OCI-LY7 (cell line): Measurements from ENCODE around the gene CSHL1. TPM values are rescaled to one million over a fixed set of nuclear protein-coding genes. Genes with fewer than 3 reads are reported as not detected.
A peak's percentile ranks its signal among the peaks of the same experiment; 100 is the strongest.

Experiments
- BruUV-seq: library from RNA; stranded (reverse); fragments of 400-500 nt; replicated peaks from 2 replicates; lab custom pipeline; 2021; lab: Mats Ljungman, UMichigan
- CTCF ChIA-PET: fragments of 300-600 bp; sonication (Branson Sonifier 250); formaldehyde crosslinking; loops from one replicate; lab custom pipeline; 2022; ENCODE audit warnings: antibody characterized with exemption; ENCODE audit not compliant: unreplicated experiment; lab: Charles Lee
- POLR2A ChIA-PET: fragments of 300-600 bp; sonication (Branson Sonifier 250); formaldehyde crosslinking; loops from one replicate; lab custom pipeline; 2022; ENCODE audit warnings: antibody characterized with exemption; lab: Charles Lee
- DNase-seq: peaks from one replicate; pipeline ENCODE4 v3.0.0-alpha.2; 2015; ENCODE audit warnings: low spot score
- H2AFZ ChIP-seq: fragments of 200-600 bp; sonication (generic), shearing (Covaris generic); 2 replicates; pipeline ENCODE4 v1.6.1; 2014; ENCODE audit warnings: mild to moderate bottlenecking, antibody characterized with exemption, low read length, moderate library complexity
- H3K27ac ChIP-seq: fragments of 200-600 bp; sonication (generic); 2 replicates; pipeline ENCODE4 v1.5.1; 2014; ENCODE audit warnings: mixed run types, low read depth, mild to moderate bottlenecking, moderate library complexity, low read length, inconsistent platforms; ENCODE audit not compliant: poor library complexity, severe bottlenecking
- H3K36me3 ChIP-seq: fragments of 200-600 bp; sonication (generic); 2 replicates; pipeline ENCODE4 v1.6.1; 2014; ENCODE audit warnings: mild to moderate bottlenecking, antibody characterized with exemption, low read length, moderate library complexity, mixed read lengths; ENCODE audit not compliant: insufficient read depth
- H3K4me1 ChIP-seq: fragments of 200-600 bp; sonication (generic); 2 replicates; pipeline ENCODE4 v1.5.1; 2014; ENCODE audit warnings: mild to moderate bottlenecking, low read length; ENCODE audit not compliant: insufficient read depth, poor library complexity, severe bottlenecking
- H3K4me2 ChIP-seq: fragments of 200-600 bp; sonication (generic); 2 replicates; pipeline ENCODE4 v1.6.1; 2014; ENCODE audit warnings: mild to moderate bottlenecking, low read length
- H3K4me3 ChIP-seq: fragments of 200-600 bp; sonication (generic); 2 replicates; pipeline ENCODE4 v1.5.1; 2014; ENCODE audit warnings: mild to moderate bottlenecking, low read depth, low read length; ENCODE audit not compliant: poor library complexity, severe bottlenecking
- H3K79me2 ChIP-seq: fragments of 200-600 bp; sonication (generic); 2 replicates; pipeline ENCODE4 v1.6.1; 2016; ENCODE audit warnings: low read depth, mild to moderate bottlenecking, low read length, moderate library complexity, mixed read lengths; ENCODE audit not compliant: insufficient read depth
- H3K9me2 ChIP-seq: fragments of 200-600 bp; sonication (generic); 2 replicates; pipeline ENCODE4 v1.6.1; 2016; ENCODE audit warnings: mild to moderate bottlenecking, low read length, mixed read lengths; ENCODE audit not compliant: insufficient read depth
- H3K9me3 ChIP-seq: fragments of 200-600 bp; sonication (generic); 2 replicates; pipeline ENCODE4 v1.6.1; 2014; ENCODE audit warnings: mild to moderate bottlenecking, mixed run types, low read length, mixed read lengths
- H4K20me1 ChIP-seq: fragments of 200-600 bp; sonication (generic); 2 replicates; pipeline ENCODE4 v1.6.1; 2014; ENCODE audit warnings: mild to moderate bottlenecking, antibody characterized with exemption, low read length, moderate library complexity, mixed read lengths; ENCODE audit not compliant: insufficient read depth
- EZH2phosphoT487 ChIP-seq: fragments of 200-600 bp; sonication (generic); IDR thresholded peaks from 2 replicates; pipeline ENCODE4 v1.6.1; 2018; ENCODE audit warnings: low read depth, borderline replicate concordance, mild to moderate bottlenecking, mixed run types, antibody characterized with exemption, low read length, moderate library complexity, mixed read lengths
- intact Hi-C: fragments of 100-400 bp; cut with micrococcal nuclease; formaldehyde crosslinking; loops from one replicate; pipeline ENCODE4 v1.10.0; 2022; ENCODE audit not compliant: unreplicated experiment
- total RNA-seq, 2 experiments: library from RNA; depleted of rRNA in 1 of 2; stranded (reverse); fragments of >200 nt in 1 of 2; shearing (Covaris generic) in 1 of 2; gene quantifications; 2 replicates each; pipeline ENCODE4 v1.2.3, GENCODE V29; 2014 to 2022
- TF ChIP-seq, protein P1 (sequence below): fragments of 200-600 bp; sonication (generic); conservative IDR thresholded peaks from 2 replicates; pipeline ENCODE4 v1.5.1; 2014; ENCODE audit warnings: mild to moderate bottlenecking, antibody characterized with exemption, low read length, moderate library complexity, mixed read lengths

Gene CSHL1
- total RNA-seq, 2 experiments from 2014 or later, result not detected

DNA sequence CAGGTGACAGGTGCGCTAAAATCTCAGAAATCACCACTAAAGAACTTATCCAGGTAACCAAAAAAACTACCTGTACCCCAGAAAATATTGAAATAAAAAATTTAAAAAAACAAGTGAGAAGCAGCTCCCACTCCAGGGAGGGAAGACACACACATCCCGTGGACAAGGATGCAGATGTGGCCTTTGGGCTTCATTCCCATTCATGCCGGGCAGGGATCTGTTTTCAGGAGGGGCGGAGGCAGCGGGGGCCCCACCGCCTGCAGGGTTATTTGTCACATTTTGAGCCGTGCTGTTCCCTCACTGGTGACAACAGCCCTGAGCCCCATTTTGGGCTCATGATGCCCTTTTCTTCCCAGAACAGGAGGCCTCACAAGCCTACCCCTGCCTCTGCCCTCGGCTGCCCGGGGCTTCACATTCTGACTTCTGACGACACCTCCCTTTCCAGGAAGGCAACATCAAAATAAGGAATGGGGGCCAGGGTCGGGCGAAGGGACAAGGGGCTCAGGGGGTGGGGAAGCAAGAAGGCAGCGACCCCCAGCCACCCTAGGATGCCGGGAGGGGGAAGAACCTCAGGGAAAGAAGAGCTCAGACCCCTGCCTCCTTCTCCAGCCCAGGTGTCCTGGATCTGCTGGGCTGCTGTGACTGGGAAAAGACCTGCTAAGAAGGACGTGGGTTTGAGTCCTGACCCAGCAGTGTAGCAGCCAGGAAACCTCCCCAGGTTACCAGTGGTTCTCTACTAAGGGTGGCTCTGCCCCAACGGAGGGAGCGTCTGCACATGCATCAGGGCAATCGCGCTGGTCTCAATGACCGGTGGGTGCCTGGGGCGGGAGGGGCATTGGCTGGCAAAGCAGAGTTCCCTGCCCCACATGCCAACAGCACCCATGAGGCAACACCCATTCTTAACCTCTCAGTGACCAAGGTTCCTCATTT, 23.4 kb upstream of the CSHL1 start:
- peak overlapping the region; percentile 99 for H3K27ac ChIP-seq
- H3K9me2 ChIP-seq, result no peaks in the 10 kb centered on the region
- no peaks in the 10 kb centered on the region for H3K9me3 ChIP-seq
- H3K79me2 ChIP-seq, result peaks cover 44% of the 10 kb centered on the region
- peaks cover 12% of the 10 kb centered on the region for H4K20me1 ChIP-seq
- ChIA-PET POLR2A (interaction anchor here (0.6 to 2.4 kb wide), 7 partner anchors 8 to 1255 kb away, joined by 3 to 18 read pairs (median 3); no protein-coding TSS in a partner anchor), CTCF (interaction anchor here (1.1 to 3.3 kb wide), 2 partner anchors 8 to 12 kb away, joined by 3 to 21 read pairs; no protein-coding TSS in a partner anchor)
- intact Hi-C loops, result loop anchor here (5.0 kb wide), 2 partner anchors 88 to 237 kb away; partner anchors contain the start of gene ICAM2
- peaks cover 73% of the 10 kb centered on the region for H3K4me1 ChIP-seq
- DNase-seq, result no peak
- H2AFZ ChIP-seq, result peak overlapping the region; percentile 57
- H3K4me2 ChIP-seq, result peak overlapping the region; percentile 95
- H3K36me3 ChIP-seq, result peaks cover 27% of the 10 kb centered on the region
- TF ChIP-seq, protein P1, sequence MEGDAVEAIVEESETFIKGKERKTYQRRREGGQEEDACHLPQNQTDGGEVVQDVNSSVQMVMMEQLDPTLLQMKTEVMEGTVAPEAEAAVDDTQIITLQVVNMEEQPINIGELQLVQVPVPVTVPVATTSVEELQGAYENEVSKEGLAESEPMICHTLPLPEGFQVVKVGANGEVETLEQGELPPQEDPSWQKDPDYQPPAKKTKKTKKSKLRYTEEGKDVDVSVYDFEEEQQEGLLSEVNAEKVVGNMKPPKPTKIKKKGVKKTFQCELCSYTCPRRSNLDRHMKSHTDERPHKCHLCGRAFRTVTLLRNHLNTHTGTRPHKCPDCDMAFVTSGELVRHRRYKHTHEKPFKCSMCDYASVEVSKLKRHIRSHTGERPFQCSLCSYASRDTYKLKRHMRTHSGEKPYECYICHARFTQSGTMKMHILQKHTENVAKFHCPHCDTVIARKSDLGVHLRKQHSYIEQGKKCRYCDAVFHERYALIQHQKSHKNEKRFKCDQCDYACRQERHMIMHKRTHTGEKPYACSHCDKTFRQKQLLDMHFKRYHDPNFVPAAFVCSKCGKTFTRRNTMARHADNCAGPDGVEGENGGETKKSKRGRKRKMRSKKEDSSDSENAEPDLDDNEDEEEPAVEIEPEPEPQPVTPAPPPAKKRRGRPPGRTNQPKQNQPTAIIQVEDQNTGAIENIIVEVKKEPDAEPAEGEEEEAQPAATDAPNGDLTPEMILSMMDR, result no peak
- TF ChIP-seq EZH2phosphoT487, result no peak
- H3K4me3 ChIP-seq, result peak overlapping the region; percentile 98
- BruUV-seq, result no TSS peak

DNA sequence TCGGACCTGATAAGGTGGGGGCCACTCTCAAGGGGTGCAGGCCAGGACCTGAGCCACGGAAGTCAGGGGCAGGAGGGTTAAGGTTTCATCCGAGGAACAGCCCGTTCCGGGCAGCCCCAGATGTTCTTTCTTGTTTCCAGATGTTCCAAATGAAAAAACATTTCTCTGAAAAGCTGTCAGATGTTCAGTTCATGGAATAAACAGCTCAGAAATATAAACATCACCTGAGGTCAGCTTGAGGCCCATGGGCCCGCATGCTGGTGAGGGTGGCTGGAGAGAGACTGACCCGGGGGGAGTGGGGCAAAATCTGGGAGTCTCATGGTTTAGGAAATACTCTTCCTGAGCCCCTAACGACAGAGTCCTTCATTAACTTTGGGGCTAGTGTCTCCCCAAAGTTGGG, 22.5 kb upstream of the CSHL1 start:
- H3K4me1 ChIP-seq, result peaks cover 73% of the 10 kb centered on the region
- H3K79me2 ChIP-seq, result peaks cover 50% of the 10 kb centered on the region
- peak overlapping the region; percentile 98 for H3K4me3 ChIP-seq
- H3K9me2 ChIP-seq, result no peaks in the 10 kb centered on the region
- no peaks in the 10 kb centered on the region for H3K9me3 ChIP-seq
- peaks cover 35% of the 10 kb centered on the region for H3K36me3 ChIP-seq
- no TSS peak for BruUV-seq
- H2AFZ ChIP-seq, result no peak overlapping the region
- TF ChIP-seq, protein P1, result no peak
- TF ChIP-seq EZH2phosphoT487, result no peak
- H3K27ac ChIP-seq, result peak overlapping the region; percentile 99
- ChIA-PET POLR2A (interaction anchor here (0.9 to 2.4 kb wide), 7 partner anchors 8 to 572 kb away, joined by 3 to 19 read pairs (median 4); partner anchors contain the start of gene DDX5), CTCF (interaction anchor here (0.5 to 3.3 kb wide), 3 partner anchors 9 to 87 kb away, joined by 3 to 21 read pairs (median 3); partner anchors contain the start of gene ICAM2)
- H4K20me1 ChIP-seq, result peaks cover 17% of the 10 kb centered on the region
- peak overlapping the region; percentile 95 for H3K4me2 ChIP-seq
- intact Hi-C loops, result loop anchor here (5.0 kb wide), 2 partner anchors 89 to 236 kb away; partner anchors contain the start of gene ICAM2
- DNase-seq, result no peak
